ENCODE measurements around the gene CPZ.

DNA sequence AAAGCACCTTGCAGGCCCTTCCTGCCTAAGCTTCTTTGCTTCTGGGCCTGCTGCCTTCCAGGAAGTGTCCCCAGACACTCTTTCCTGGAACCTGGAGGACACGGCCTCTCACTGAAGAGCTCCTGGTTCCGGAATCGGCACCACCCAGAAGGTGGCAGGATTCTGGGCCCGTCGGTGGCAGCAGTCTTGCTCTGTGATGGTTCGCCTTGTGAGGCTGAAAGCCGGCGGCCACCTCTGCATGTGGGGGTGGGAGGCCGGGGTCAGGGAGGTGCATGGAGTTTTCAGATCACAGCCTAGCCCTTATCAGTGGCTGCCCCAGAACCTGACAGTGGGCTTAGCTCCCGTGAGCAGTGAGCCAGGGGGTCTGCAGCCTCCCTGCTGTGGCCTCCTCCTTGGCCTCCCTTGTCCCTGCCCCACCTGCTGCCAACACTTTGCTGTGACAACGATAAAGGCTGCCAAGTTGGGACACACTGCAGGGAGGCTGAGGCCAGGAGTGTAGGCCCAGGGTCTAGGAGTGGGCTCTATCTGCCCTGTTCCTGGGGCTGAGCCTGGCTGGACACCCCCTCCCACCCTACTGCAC lies 43.1 kb upstream of the CPZ start:
- TF ChIP-seq CREB1 (IDR thresholded peaks at IDR 0.05; ENCODE audit: low read depth) (no peak), STAT1 (conservative IDR thresholded peaks at IDR 0.05) (no peak), CTCF (IDR thresholded peaks at IDR 0.05 in 2 of 3, conservative IDR thresholded peaks at IDR 0.05 in 1 of 3; ENCODE audit: control insufficient read depth in 2 of 3, extremely low read depth in 1 of 3, insufficient read depth in 1 of 3, low read depth in 3 of 3, low read length in 3 of 3) (no peak), SP1 (IDR thresholded peaks at IDR 0.05; ENCODE audit: low read depth, low read length) (no peak), KDM1A (IDR thresholded peaks at IDR 0.05; ENCODE audit: borderline replicate concordance) (no peak), ZNF24 (IDR thresholded peaks at IDR 0.05) (no peak), SRF (IDR thresholded peaks at IDR 0.05; ENCODE audit: low read depth in 2 of 2, low read length in 2 of 2) (no peak), NFYA (IDR thresholded peaks at IDR 0.05; ENCODE audit: borderline replicate concordance, low read depth, low read length) (no peak), BRCA1 (IDR thresholded peaks at IDR 0.05; ENCODE audit: low read depth, low read length) (no peak), NBN (IDR thresholded peaks at IDR 0.05) (no peak), RCOR1 (conservative IDR thresholded peaks at IDR 0.05; ENCODE audit: low read depth, low read length) (no peak)
- TF ChIP-seq, protein P1, sequence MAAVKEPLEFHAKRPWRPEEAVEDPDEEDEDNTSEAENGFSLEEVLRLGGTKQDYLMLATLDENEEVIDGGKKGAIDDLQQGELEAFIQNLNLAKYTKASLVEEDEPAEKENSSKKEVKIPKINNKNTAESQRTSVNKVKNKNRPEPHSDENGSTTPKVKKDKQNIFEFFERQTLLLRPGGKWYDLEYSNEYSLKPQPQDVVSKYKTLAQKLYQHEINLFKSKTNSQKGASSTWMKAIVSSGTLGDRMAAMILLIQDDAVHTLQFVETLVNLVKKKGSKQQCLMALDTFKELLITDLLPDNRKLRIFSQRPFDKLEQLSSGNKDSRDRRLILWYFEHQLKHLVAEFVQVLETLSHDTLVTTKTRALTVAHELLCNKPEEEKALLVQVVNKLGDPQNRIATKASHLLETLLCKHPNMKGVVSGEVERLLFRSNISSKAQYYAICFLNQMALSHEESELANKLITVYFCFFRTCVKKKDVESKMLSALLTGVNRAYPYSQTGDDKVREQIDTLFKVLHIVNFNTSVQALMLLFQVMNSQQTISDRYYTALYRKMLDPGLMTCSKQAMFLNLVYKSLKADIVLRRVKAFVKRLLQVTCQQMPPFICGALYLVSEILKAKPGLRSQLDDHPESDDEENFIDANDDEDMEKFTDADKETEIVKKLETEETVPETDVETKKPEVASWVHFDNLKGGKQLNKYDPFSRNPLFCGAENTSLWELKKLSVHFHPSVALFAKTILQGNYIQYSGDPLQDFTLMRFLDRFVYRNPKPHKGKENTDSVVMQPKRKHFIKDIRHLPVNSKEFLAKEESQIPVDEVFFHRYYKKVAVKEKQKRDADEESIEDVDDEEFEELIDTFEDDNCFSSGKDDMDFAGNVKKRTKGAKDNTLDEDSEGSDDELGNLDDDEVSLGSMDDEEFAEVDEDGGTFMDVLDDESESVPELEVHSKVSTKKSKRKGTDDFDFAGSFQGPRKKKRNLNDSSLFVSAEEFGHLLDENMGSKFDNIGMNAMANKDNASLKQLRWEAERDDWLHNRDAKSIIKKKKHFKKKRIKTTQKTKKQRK (IDR thresholded peaks at IDR 0.05; ENCODE audit: low read depth, low read length): no peak
- TF ChIP-seq, protein P2, sequence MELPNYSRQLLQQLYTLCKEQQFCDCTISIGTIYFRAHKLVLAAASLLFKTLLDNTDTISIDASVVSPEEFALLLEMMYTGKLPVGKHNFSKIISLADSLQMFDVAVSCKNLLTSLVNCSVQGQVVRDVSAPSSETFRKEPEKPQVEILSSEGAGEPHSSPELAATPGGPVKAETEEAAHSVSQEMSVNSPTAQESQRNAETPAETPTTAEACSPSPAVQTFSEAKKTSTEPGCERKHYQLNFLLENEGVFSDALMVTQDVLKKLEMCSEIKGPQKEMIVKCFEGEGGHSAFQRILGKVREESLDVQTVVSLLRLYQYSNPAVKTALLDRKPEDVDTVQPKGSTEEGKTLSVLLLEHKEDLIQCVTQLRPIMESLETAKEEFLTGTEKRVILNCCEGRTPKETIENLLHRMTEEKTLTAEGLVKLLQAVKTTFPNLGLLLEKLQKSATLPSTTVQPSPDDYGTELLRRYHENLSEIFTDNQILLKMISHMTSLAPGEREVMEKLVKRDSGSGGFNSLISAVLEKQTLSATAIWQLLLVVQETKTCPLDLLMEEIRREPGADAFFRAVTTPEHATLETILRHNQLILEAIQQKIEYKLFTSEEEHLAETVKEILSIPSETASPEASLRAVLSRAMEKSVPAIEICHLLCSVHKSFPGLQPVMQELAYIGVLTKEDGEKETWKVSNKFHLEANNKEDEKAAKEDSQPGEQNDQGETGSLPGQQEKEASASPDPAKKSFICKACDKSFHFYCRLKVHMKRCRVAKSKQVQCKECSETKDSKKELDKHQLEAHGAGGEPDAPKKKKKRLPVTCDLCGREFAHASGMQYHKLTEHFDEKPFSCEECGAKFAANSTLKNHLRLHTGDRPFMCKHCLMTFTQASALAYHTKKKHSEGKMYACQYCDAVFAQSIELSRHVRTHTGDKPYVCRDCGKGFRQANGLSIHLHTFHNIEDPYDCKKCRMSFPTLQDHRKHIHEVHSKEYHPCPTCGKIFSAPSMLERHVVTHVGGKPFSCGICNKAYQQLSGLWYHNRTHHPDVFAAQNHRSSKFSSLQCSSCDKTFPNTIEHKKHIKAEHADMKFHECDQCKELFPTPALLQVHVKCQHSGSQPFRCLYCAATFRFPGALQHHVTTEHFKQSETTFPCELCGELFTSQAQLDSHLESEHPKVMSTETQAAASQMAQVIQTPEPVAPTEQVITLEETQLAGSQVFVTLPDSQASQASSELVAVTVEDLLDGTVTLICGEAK (IDR thresholded peaks at IDR 0.05; ENCODE audit: borderline replicate concordance): no peak

Data from GM12878 (cell line).